GM12878 (cell line): Measurements from ENCODE around the gene RPL26. TPM values are rescaled to one million over a fixed set of nuclear protein-coding genes. Genes with fewer than 3 reads are reported as not detected.

ENCODE experiments used
- ATAC-seq: fragments of 200-7000 bp; cut with Tn5 transposase; 3 replicates; pipeline ENCODE4 v1.9.1; 2020; ENCODE audit warnings: mild to moderate bottlenecking, moderate library complexity
- BruUV-seq: library from RNA; stranded (reverse); fragments of 400-500 nt; replicated peaks from 2 replicates; lab custom pipeline; 2021; lab: Mats Ljungman, UMichigan
- CTCF ChIA-PET: fragments of 300-600 bp; sonication (Branson Sonifier 250); formaldehyde crosslinking; extraction: SDS; loops from one replicate; lab custom pipeline; 2021; ENCODE audit warnings: inconsistent platforms; lab: Yijun Ruan, JAX
- POLR2A ChIA-PET: fragments of 350-600 bp; formaldehyde crosslinking; extraction: SDS; loops from one replicate; lab custom pipeline; 2021; ENCODE audit warnings: inconsistent platforms; lab: Charles Lee
- RAD21 ChIA-PET: fragments of 300-600 bp; sonication (Branson Sonifier 250); formaldehyde crosslinking; loops from one replicate; lab custom pipeline; 2023; ENCODE audit warnings: antibody characterized with exemption; ENCODE audit not compliant: unreplicated experiment; lab: Charles Lee
- SMC1A ChIA-PET: fragments of 300-600 bp; sonication (Branson Sonifier 250); formaldehyde crosslinking; loops from one replicate; lab custom pipeline; 2023; ENCODE audit not compliant: unreplicated experiment, uncharacterized antibody; lab: Charles Lee
- DNase-seq: peaks from one replicate; pipeline ENCODE4 v3.0.0-alpha.2; 2011; ENCODE audit warnings: low read depth, low spot score
- FAIRE-seq: peaks from 3 replicates; lab custom pipeline; 2011; peaks lifted over from hg19 to GRCh38; lab: Jason Lieb, UNC
- H2AFZ ChIP-seq: 2 replicates; pipeline ENCODE4 v1.6.0; 2011; ENCODE audit warnings: low read depth, low read length, control low read depth; ENCODE audit not compliant: control insufficient read depth
- H3K27ac ChIP-seq: 2 replicates; pipeline ENCODE4 v1.5.1; 2011; ENCODE audit warnings: control low read depth; ENCODE audit not compliant: control insufficient read depth, insufficient read depth
- H3K27me3 ChIP-seq, 2 experiments: replicated peaks in 1 of 2; 2 replicates each; pipeline versions ENCODE4 v1.6.0 to v1.6.1; 2011; ENCODE audit warnings: low read length in 1 of 2; ENCODE audit not compliant: control insufficient read depth in 2 of 2, insufficient read depth in 2 of 2
- H3K36me3 ChIP-seq, 2 experiments: 2 replicates each; pipeline ENCODE4 v1.5.1; 2011; ENCODE audit warnings: low read length in 1 of 2; ENCODE audit not compliant: control insufficient read depth in 2 of 2, insufficient read depth in 2 of 2
- H3K4me1 ChIP-seq: 2 replicates; pipeline ENCODE4 v1.6.1; 2011; ENCODE audit warnings: mild to moderate bottlenecking, low read length, moderate library complexity, mixed read lengths; ENCODE audit not compliant: control insufficient read depth, insufficient read depth
- H3K4me2 ChIP-seq: 2 replicates; pipeline ENCODE4 v1.6.0; 2011; ENCODE audit warnings: control low read depth; ENCODE audit not compliant: control insufficient read depth, insufficient read depth
- H3K4me3 ChIP-seq: fragments of 200-600 bp; sonication (generic); 2 replicates; pipeline ENCODE4 v1.5.1; 2016
- H3K79me2 ChIP-seq: 2 replicates; pipeline ENCODE4 v1.6.0; 2011; ENCODE audit warnings: low read length; ENCODE audit not compliant: control insufficient read depth, insufficient read depth
- H3K9ac ChIP-seq: 2 replicates; pipeline ENCODE4 v1.8.0; 2011; ENCODE audit warnings: low read length, control low read depth, mixed read lengths; ENCODE audit not compliant: control insufficient read depth, insufficient read depth
- H3K9me3 ChIP-seq: replicated peaks from 3 replicates; pipeline ENCODE4 v1.5.1; 2011; ENCODE audit warnings: mild to moderate bottlenecking, low read length; ENCODE audit not compliant: control insufficient read depth, insufficient read depth
- H4K20me1 ChIP-seq: 2 replicates; pipeline ENCODE4 v1.6.0; 2011; ENCODE audit not compliant: control insufficient read depth, insufficient read depth
- CREB1 ChIP-seq: IDR thresholded peaks from 2 replicates; pipeline ENCODE4 v1.6.1; 2012; ENCODE audit warnings: low read depth, mild to moderate bottlenecking, inconsistent platforms
- DPF2 ChIP-seq: fragments of 450-650 bp; IDR thresholded peaks from 2 replicates; pipeline ENCODE4 v1.6.1; 2017; ENCODE audit warnings: mild to moderate bottlenecking
- FOXK2 ChIP-seq: fragments of 450-650 bp; IDR thresholded peaks from 2 replicates; pipeline ENCODE4 v1.6.1; 2017; ENCODE audit warnings: mild to moderate bottlenecking, moderate library complexity
- KLF5 ChIP-seq: fragments of 450-650 bp; IDR thresholded peaks from 2 replicates; pipeline ENCODE4 v1.6.1; 2014; ENCODE audit warnings: mild to moderate bottlenecking; ENCODE audit not compliant: partially characterized antibody
- MTA3 ChIP-seq: IDR thresholded peaks from 2 replicates; pipeline ENCODE4 v1.6.1; 2012; ENCODE audit warnings: low read length, inconsistent platforms, borderline replicate concordance
- MXI1 ChIP-seq: fragments of 150-350 bp; IDR thresholded peaks from 2 replicates; pipeline ENCODE4 v1.6.1; 2011; ENCODE audit warnings: low read depth, mild to moderate bottlenecking, inconsistent platforms, low read length, improper control_type of control experiment
- NR2C1 ChIP-seq: fragments of 450-650 bp; IDR thresholded peaks from 2 replicates; pipeline ENCODE4 v1.6.1; 2017; ENCODE audit warnings: antibody characterized with exemption, mild to moderate bottlenecking, moderate library complexity
- NR2F1 ChIP-seq: fragments of 450-650 bp; conservative IDR thresholded peaks from 2 replicates; pipeline ENCODE4 v1.6.1; 2017; ENCODE audit warnings: mild to moderate bottlenecking
- POLR2A ChIP-seq: IDR thresholded peaks from 2 replicates; pipeline ENCODE4 v1.6.1; 2011; ENCODE audit warnings: low read depth, mild to moderate bottlenecking, low read length
- RB1 ChIP-seq: fragments of 450-650 bp; formaldehyde crosslinking; IDR thresholded peaks from 2 replicates; pipeline ENCODE4 v1.6.1; 2017; ENCODE audit warnings: mild to moderate bottlenecking, borderline replicate concordance
- SIN3A ChIP-seq: IDR thresholded peaks from 2 replicates; pipeline ENCODE4 v1.6.1; 2012; ENCODE audit warnings: low read depth, low read length, improper control_type of control experiment
- STAT3 ChIP-seq: IDR thresholded peaks from 2 replicates; pipeline ENCODE4 v1.6.1; 2011; ENCODE audit warnings: low read depth, low read length, improper control_type of control experiment
- SUPT20H ChIP-seq: IDR thresholded peaks from 2 replicates; pipeline ENCODE4 v1.6.1; 2011; ENCODE audit warnings: low read depth, mild to moderate bottlenecking, low read length, moderate library complexity, borderline replicate concordance; ENCODE audit not compliant: control insufficient read depth
- TCF7 ChIP-seq: IDR thresholded peaks from 2 replicates; pipeline ENCODE4 v1.6.1; 2014; ENCODE audit warnings: antibody characterized with exemption, borderline replicate concordance
- ZNF24 ChIP-seq: fragments of 450-650 bp; IDR thresholded peaks from 2 replicates; pipeline ENCODE4 v1.6.1; 2017; ENCODE audit warnings: antibody characterized with exemption, mild to moderate bottlenecking
- WGBS: methylation state at CpG from one replicate; pipeline ENCODE4 v1.1.6; 2016; ENCODE audit warnings: low lambda C conversion rate; ENCODE audit not compliant: insufficient replicate concordance, insufficient coverage; ENCODE audit errors: missing lambda C conversion rate; 5-methylcytosine and 5-hydroxymethylcytosine counted together
- in situ Hi-C: fragments of 300-500 bp; cut with MboI; formaldehyde crosslinking; loops from 9 replicates; pipeline ENCODE4 v1.14.3; 2018; ENCODE audit warnings: mixed read lengths
- intact Hi-C: fragments of 100-400 bp; cut with micrococcal nuclease; formaldehyde crosslinking; loops from one replicate; pipeline ENCODE4 v1.14.2; 2022; ENCODE audit not compliant: unreplicated experiment
- polyA plus RNA-seq, 11 experiments: library from polyadenylated mRNA; depleted of rRNA in 4 of 11; unstranded in 6 of 11; stranded (reverse) in 5 of 11; fragments of >200 nt; fragmentation: Nextera tagmentation in 4 of 11; fragmentation: Illumina TruSeq in 1 of 11; extraction: Ambion mirVana in 4 of 11; extraction: Trizol in 1 of 11; gene quantifications; 1 replicate in 1 of 11; 2 replicates in 10 of 11; pipeline versions ENCODE4 v1.2.1 to v1.2.3, GENCODE V29; 2011 to 2016; ENCODE audit warnings: inconsistent platforms in 2 of 11, missing spikeins in 2 of 11, low read depth in 1 of 11
- total RNA-seq, 4 experiments: library from RNA; depleted of rRNA in 3 of 4; stranded (reverse); fragments of >200 nt in 3 of 4; fragmentation: Illumina TruSeq in 1 of 4; extraction: Trizol in 1 of 4; gene quantifications; 2 replicates each; pipeline versions ENCODE4 v1.2.1 to v1.2.3, GENCODE V29; 2013 to 2021
- TF ChIP-seq, protein P1 (sequence below): IDR thresholded peaks from 2 replicates; pipeline ENCODE4 v1.6.1; 2012; ENCODE audit warnings: mild to moderate bottlenecking, low read depth, low read length
- TF ChIP-seq, protein P2 (sequence below): fragments of 150-350 bp; IDR thresholded peaks from 2 replicates; pipeline ENCODE4 v1.6.1; 2016; ENCODE audit warnings: low read depth, low read length
- TF ChIP-seq, protein P3 (sequence below): IDR thresholded peaks from 2 replicates; pipeline ENCODE4 v1.6.1; 2012; ENCODE audit warnings: low read depth, low read length, improper control_type of control experiment

Gene RPL26
- total and polyA plus RNA-seq, 10 of the 15 experiments (the other 5 are each of a cell fraction or from before 2014, with no cell fraction given), result 1,451 to 9,244 (median 4,326) TPM

DNA sequence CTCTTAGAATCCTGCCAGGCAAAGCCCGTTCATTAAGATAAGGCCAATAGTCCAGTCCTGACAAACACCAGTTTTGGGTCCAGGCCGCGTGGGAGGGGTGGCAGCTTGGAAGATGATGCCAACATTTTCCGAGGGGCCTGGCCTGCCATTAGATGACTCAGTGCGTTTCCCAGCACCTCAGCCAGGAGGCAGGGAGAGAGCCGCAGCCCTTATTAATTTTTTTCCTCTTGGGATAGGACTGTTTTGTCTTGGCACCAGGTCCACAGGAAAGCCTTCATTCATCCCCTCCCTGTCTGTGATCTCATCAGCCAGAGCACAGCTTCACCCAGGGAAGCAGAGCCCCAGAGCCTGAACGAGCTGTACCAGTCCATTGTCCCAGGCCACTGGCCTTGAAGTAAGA is 48.0 kb upstream of the RPL26 start (continued):
- TF ChIP-seq, protein P1, sequence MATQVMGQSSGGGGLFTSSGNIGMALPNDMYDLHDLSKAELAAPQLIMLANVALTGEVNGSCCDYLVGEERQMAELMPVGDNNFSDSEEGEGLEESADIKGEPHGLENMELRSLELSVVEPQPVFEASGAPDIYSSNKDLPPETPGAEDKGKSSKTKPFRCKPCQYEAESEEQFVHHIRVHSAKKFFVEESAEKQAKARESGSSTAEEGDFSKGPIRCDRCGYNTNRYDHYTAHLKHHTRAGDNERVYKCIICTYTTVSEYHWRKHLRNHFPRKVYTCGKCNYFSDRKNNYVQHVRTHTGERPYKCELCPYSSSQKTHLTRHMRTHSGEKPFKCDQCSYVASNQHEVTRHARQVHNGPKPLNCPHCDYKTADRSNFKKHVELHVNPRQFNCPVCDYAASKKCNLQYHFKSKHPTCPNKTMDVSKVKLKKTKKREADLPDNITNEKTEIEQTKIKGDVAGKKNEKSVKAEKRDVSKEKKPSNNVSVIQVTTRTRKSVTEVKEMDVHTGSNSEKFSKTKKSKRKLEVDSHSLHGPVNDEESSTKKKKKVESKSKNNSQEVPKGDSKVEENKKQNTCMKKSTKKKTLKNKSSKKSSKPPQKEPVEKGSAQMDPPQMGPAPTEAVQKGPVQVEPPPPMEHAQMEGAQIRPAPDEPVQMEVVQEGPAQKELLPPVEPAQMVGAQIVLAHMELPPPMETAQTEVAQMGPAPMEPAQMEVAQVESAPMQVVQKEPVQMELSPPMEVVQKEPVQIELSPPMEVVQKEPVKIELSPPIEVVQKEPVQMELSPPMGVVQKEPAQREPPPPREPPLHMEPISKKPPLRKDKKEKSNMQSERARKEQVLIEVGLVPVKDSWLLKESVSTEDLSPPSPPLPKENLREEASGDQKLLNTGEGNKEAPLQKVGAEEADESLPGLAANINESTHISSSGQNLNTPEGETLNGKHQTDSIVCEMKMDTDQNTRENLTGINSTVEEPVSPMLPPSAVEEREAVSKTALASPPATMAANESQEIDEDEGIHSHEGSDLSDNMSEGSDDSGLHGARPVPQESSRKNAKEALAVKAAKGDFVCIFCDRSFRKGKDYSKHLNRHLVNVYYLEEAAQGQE, result no peak

DNA sequence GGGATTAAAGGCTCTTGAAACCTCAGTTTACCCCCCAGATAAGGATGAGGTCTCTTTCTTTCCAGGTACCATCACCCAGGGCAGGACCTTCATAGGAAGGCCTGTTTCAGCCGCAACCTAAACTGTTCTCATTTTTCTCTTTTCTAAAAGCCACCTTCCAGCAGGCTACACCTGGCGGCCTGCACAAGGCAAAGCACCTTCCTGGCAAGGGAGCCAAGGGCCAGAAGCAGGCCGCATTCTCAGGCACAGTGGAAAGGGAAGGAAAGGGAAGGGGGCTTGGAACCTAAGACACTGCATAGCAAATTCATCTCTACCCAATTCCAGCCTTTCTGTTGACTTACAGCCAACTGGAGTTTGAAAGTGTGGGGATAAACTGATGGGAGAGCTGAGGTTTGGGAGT is 43.8 kb upstream of the RPL26 start:
- H3K36me3 ChIP-seq, result no peaks in the 10 kb centered on the region
- WGBS, result 48% methylated on average over 3 of the region's 3 CpGs
- POLR2A ChIA-PET, result no interaction called here
- H3K79me2 ChIP-seq, result no peaks in the 10 kb centered on the region
- H3K4me1 ChIP-seq, result no peaks in the 10 kb centered on the region
- ATAC-seq (no peak), DNase-seq (no peak), FAIRE-seq (no peak)
- SMC1A ChIA-PET, result interaction anchor here (1.7 kb wide), 1 partner anchor 17 kb away, joined by 5 read pairs; no protein-coding TSS in a partner anchor
- H3K4me3 ChIP-seq, result no peak overlapping the region
- H3K4me2 ChIP-seq, result no peak overlapping the region
- no peaks in the 10 kb centered on the region for H3K9me3 ChIP-seq
- no peak overlapping the region for H3K27ac ChIP-seq
- H4K20me1 ChIP-seq, result no peaks in the 10 kb centered on the region
- CTCF ChIA-PET, result interaction anchor here (0.6 to 1.8 kb wide), 3 partner anchors 17 to 566 kb away, joined by 3 to 5 read pairs (median 4); no protein-coding TSS in a partner anchor
- no peak overlapping the region for H2AFZ ChIP-seq
- BruUV-seq, result no TSS peak
- RAD21 ChIA-PET, result no interaction called here
- peaks cover 0 to 3% of the 10 kb centered on the region in 2 experiments; a peak in 2 of 4 replicates for H3K27me3 ChIP-seq
- H3K9ac ChIP-seq, result no peak overlapping the region
- in situ Hi-C loops (no loop called here), intact Hi-C loops (no loop called here)
- TF ChIP-seq MTA3, result no peak
- no peak for TF ChIP-seq NR2F1
- TF ChIP-seq RB1, result no peak
- no peak for TF ChIP-seq NR2C1
- no peak for TF ChIP-seq KLF5
- no peak for TF ChIP-seq TCF7
- no peak for TF ChIP-seq STAT3
- no peak for TF ChIP-seq FOXK2
- no peak for TF ChIP-seq POLR2A
- no peak for TF ChIP-seq SIN3A
- TF ChIP-seq DPF2, result no peak
- no peak for TF ChIP-seq SUPT20H
- no peak for TF ChIP-seq ZNF24
- TF ChIP-seq, protein P2, sequence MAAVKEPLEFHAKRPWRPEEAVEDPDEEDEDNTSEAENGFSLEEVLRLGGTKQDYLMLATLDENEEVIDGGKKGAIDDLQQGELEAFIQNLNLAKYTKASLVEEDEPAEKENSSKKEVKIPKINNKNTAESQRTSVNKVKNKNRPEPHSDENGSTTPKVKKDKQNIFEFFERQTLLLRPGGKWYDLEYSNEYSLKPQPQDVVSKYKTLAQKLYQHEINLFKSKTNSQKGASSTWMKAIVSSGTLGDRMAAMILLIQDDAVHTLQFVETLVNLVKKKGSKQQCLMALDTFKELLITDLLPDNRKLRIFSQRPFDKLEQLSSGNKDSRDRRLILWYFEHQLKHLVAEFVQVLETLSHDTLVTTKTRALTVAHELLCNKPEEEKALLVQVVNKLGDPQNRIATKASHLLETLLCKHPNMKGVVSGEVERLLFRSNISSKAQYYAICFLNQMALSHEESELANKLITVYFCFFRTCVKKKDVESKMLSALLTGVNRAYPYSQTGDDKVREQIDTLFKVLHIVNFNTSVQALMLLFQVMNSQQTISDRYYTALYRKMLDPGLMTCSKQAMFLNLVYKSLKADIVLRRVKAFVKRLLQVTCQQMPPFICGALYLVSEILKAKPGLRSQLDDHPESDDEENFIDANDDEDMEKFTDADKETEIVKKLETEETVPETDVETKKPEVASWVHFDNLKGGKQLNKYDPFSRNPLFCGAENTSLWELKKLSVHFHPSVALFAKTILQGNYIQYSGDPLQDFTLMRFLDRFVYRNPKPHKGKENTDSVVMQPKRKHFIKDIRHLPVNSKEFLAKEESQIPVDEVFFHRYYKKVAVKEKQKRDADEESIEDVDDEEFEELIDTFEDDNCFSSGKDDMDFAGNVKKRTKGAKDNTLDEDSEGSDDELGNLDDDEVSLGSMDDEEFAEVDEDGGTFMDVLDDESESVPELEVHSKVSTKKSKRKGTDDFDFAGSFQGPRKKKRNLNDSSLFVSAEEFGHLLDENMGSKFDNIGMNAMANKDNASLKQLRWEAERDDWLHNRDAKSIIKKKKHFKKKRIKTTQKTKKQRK, result no peak
- TF ChIP-seq MXI1, result no peak
- no peak for TF ChIP-seq CREB1
- TF ChIP-seq, protein P3, sequence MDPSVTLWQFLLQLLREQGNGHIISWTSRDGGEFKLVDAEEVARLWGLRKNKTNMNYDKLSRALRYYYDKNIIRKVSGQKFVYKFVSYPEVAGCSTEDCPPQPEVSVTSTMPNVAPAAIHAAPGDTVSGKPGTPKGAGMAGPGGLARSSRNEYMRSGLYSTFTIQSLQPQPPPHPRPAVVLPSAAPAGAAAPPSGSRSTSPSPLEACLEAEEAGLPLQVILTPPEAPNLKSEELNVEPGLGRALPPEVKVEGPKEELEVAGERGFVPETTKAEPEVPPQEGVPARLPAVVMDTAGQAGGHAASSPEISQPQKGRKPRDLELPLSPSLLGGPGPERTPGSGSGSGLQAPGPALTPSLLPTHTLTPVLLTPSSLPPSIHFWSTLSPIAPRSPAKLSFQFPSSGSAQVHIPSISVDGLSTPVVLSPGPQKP, result no peak
